Measurements from ENCODE around the gene SHISA5. TPM values are rescaled to one million over a fixed set of nuclear protein-coding genes. Genes with fewer than 3 reads are reported as not detected.

Gene SHISA5
- total and polyA plus RNA-seq, 3 donors from 2014 or later, result 101 to 146 (median 117) TPM

DNA sequence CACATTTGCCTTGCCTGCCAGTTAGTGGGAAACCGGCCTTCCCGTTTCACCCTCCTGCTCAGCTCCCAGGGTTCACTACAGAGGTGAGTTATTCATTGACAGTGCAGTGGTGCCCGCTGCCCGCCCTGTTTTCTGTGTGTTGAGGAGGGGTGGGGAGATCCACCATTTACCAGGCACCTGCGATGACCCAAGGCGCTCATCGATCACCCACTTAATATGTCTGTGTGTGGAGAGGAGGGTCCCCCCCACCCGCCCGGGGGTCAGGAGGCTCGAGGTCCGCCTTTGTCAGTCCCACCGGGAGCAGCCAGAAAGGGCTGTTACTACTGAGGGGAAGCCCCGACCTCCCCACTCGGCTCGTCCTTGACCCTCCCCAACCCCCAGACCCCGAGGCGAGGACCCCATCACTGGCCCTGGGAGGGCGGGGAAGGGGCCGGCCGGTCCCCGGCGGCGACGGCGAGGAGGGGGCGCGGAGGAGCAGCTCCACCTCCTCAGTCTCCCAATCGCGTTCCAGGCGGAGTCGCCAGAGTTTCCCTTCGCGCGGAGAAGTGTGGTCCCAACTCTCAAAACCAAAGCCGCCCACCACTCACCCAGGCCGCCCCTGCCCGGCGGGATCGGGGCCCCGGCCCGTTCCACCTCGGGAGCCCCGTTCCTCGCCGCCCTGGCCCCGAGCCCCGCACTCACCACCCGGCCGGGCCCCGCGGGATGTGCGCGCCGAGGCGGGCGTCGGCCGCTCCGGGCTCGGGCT lies 75.2 kb downstream of the SHISA5 start:
- H3K27ac ChIP-seq, result peak overlapping the region; percentile 71 to 91
- DNase-seq, result peak; percentile 65
- H3K27me3 ChIP-seq, result no peaks in the 10 kb centered on the region
- H3K36me3 ChIP-seq (ENCODE audit: low read depth, missing control alignments), result no peaks in the 10 kb centered on the region
- H3K4me1 ChIP-seq, result peaks cover 55% of the 10 kb centered on the region
- no peaks in the 10 kb centered on the region for H3K9me3 ChIP-seq
- WGBS, 2 donors, result 5 to 20% methylated on average over 1 to 32 of the region's 60 CpGs
- no peak for TF ChIP-seq CTCF (IDR thresholded peaks at IDR 0.05)
- TF ChIP-seq POLR2A (IDR thresholded peaks at IDR 0.05), result no peak
- intact Hi-C loops (cut with DNase I; ENCODE audit: low total_unique reads), result no loop called here
- H3K4me3 ChIP-seq, result peak overlapping the region; percentile 75 to 80

- Histone ChIP-seq H3K4me1 (peaks cover 50% of the 10 kb centered on the region), H3K4me3 (peak overlapping the region; percentile 75 to 80), H3K36me3 (ENCODE audit: low read depth, missing control alignments) (no peaks in the 10 kb centered on the region), H3K27ac (peak overlapping the region; percentile 71 to 91), H3K9me3 (no peaks in the 10 kb centered on the region), H3K27me3 (no peaks in the 10 kb centered on the region)
- no peak for TF ChIP-seq CTCF (IDR thresholded peaks at IDR 0.05)
- TF ChIP-seq POLR2A (IDR thresholded peaks at IDR 0.05), result no peak
- DNase-seq, result no peak
- intact Hi-C loops (cut with DNase I; ENCODE audit: low total_unique reads), result no loop called here
- 49 to 65% methylated on average over 4 to 7 of the region's 7 CpGs for WGBS, 2 donors
Observed at GRCh38 chr3:48428088-48428571, 75.8 kb downstream of the SHISA5 start.

DNA sequence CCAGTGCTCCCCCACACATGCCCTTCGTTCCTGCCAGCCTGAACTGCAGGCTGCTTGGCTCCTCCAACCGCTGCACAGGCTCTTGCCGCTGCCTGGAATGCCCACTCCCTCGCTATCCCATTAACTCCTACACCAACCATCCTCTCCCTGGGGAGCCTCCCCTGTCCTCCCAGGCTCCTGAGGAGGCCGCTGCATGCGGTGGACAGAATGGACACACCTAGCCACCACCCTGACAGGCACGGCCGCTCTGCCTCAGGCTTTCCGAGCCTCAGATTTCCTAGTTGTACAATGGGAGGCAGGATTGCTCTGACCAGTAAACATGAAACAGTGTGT lies 76.4 kb downstream of the SHISA5 start:
- H3K27me3 ChIP-seq, result no peaks in the 10 kb centered on the region
- H3K36me3 ChIP-seq (ENCODE audit: low read depth, missing control alignments), result no peaks in the 10 kb centered on the region
- peaks cover 50% of the 10 kb centered on the region for H3K4me1 ChIP-seq
- H3K4me3 ChIP-seq, result no peak overlapping the region
- intact Hi-C loops (cut with DNase I; ENCODE audit: low total_unique reads), result no loop called here
- TF ChIP-seq POLR2A (IDR thresholded peaks at IDR 0.05) (no peak), CTCF (IDR thresholded peaks at IDR 0.05) (no peak)
- H3K27ac ChIP-seq, result peak overlapping the region; percentile 21 to 91
- no peaks in the 10 kb centered on the region for H3K9me3 ChIP-seq
- 48 to 75% methylated on average over 9 of the region's 9 CpGs for WGBS, 2 donors
- peak; percentile 46 for DNase-seq

DNA sequence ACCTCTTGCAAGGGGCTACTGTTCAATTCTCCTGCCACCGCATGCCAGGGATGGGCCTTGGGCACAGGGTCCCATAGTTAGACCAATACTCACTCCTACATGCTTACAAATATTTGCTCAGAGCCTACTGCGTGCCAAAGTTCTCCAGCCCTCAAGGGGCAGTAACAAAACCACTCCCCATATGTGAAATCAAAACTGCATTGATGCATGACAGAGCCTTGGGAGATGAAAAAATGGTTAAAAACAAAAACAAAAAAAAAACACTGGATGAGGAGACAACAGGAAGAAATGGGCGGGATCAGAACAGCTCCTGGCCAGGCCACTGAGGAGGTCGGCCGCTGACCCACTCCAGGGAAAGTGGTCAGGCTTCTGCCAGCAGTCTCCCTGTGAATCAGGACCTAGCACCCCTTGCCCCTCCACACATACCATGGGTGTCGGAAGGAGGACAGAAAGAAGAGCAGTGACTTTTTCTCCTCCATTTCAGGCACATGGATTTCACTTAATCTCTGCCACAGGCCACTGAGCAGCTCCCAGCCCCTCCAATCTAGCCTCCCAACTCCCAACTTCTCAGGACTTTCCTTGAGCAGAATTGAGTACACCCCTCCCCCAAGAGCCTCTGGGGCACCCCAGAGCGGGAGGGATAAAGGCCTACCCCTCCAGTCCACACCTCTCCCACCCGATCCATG lies 76.9 kb downstream of the SHISA5 start:
- TF ChIP-seq CTCF (IDR thresholded peaks at IDR 0.05) (no peak), POLR2A (IDR thresholded peaks at IDR 0.05) (no peak)
- H3K36me3 ChIP-seq (ENCODE audit: low read depth, missing control alignments), result no peaks in the 10 kb centered on the region
- 46 to 49% methylated on average over 8 of the region's 8 CpGs for WGBS, 2 donors
- H3K4me1 ChIP-seq, result peaks cover 50% of the 10 kb centered on the region
- peak; percentile 47 for DNase-seq
- H3K4me3 ChIP-seq, result no peak overlapping the region
- peak overlapping the region; percentile 21 to 91 for H3K27ac ChIP-seq
- no peaks in the 10 kb centered on the region for H3K9me3 ChIP-seq
- intact Hi-C loops (cut with DNase I; ENCODE audit: low total_unique reads), result no loop called here
- no peaks in the 10 kb centered on the region for H3K27me3 ChIP-seq

Data from testis (tissue), 3 donors.